Measurements from ENCODE around the gene CUL2. TPM values are rescaled to one million over a fixed set of nuclear protein-coding genes. Genes with fewer than 3 reads are reported as not detected.

CUL2 gene
- total RNA-seq, 1 donor from 2014 or later = 18.7 TPM

DNA sequence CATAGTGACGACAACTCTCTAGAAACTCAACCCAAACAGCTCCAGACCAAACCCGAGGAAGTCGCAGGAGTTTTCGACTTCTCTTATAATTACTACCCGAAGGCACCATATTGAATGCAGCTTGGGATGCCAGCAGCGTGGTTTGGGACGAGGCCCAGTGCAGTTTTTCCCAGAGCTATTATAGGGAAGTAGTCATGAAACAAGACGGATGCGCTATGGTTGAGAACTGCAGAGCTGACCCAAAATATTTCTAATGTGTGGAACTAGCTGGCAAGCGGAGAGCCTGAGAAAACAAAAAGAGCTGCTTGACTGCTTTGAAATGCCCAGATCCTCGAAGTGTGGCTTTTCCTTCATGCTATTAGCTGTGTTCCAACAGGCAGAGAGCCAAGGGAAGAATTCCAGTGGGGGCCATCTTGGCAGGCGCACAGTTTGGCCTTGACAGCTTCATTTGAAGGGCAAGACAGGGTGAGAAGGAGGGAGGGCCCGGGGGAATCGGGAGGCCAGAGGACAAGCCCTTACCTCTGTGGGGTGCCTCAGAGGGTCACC is 122.7 kb downstream of the CUL2 start:
- TF ChIP-seq POLR2AphosphoS5 (IDR thresholded peaks at IDR 0.05; ENCODE audit: insufficient read depth in 1 of 2, low read depth in 1 of 2) (no peak), POLR2A (IDR thresholded peaks at IDR 0.05) (no peak), CTCF (IDR thresholded peaks at IDR 0.05) (no peak)
- Histone ChIP-seq H3K4me3 (no peak overlapping the region), H3K27ac (no peak overlapping the region), H3K4me1 (peaks cover 6% of the 10 kb centered on the region), H3K36me3 (no peaks in the 10 kb centered on the region), H3K27me3 (no peaks in the 10 kb centered on the region), H3K9me3 (no peaks in the 10 kb centered on the region)
- intact Hi-C loops (cut with DNase I) = no loop called here
- no peak for DNase-seq (ENCODE audit: extremely low spot score in 2 of 2)

DNA sequence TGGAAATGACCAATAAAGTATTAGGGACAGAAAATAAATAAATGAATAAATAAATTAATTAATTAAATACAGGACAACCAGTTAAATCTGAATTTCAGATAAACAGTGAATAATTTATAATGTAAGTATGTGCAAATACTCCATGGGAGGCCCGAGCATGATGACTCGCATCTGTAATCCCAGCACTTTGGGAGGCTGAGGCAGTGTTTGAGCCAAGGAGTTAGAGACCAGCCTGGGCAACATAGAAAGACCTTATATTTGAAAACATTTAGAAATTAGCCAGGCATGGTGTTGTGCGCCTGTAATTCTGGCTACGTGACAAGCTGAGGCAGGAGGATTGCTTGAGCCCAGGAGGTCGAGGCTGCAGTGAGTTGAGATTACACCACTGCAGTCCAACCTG is 123.7 kb downstream of the CUL2 start:
- Histone ChIP-seq H3K27ac (no peak overlapping the region), H3K27me3 (no peaks in the 10 kb centered on the region), H3K36me3 (no peaks in the 10 kb centered on the region), H3K4me1 (no peaks in the 10 kb centered on the region), H3K4me3 (no peak overlapping the region), H3K9me3 (no peaks in the 10 kb centered on the region)
- intact Hi-C loops (cut with DNase I) = no loop called here
- no peak for DNase-seq (ENCODE audit: extremely low spot score in 2 of 2)
- no peak for TF ChIP-seq CTCF (IDR thresholded peaks at IDR 0.05)
- no peak for TF ChIP-seq POLR2A (IDR thresholded peaks at IDR 0.05)
- TF ChIP-seq POLR2AphosphoS5 (IDR thresholded peaks at IDR 0.05; ENCODE audit: insufficient read depth in 1 of 2, low read depth in 1 of 2) = no peak

DNA sequence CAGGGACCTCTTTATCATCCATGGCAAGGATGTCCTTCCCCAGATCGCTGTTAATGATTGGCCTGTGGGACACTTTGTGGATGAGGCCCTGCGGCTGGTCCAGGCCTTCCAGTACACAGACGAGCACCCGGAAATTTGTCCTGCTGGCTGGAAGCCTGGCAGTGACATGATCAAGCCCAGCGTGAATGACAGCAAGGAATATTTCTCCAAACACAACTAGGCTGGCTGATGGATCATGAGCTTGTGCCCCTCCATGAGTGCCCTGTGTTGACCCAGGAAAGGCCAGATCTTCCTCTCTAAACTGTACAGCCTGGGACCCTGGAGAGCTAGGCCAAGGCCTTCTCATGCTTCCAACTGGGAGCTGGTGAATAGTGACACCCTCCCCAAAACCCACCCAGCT is 124.1 kb downstream of the CUL2 start:
- H3K4me3 ChIP-seq = no peak overlapping the region
- no peak overlapping the region for H3K27ac ChIP-seq
- no peaks in the 10 kb centered on the region for H3K9me3 ChIP-seq
- intact Hi-C loops (cut with DNase I) = no loop called here
- TF ChIP-seq CTCF (IDR thresholded peaks at IDR 0.05) (no peak), POLR2AphosphoS5 (IDR thresholded peaks at IDR 0.05; ENCODE audit: insufficient read depth in 1 of 2, low read depth in 1 of 2) (no peak), POLR2A (IDR thresholded peaks at IDR 0.05) (no peak)
- no peaks in the 10 kb centered on the region for H3K4me1 ChIP-seq
- no peaks in the 10 kb centered on the region for H3K36me3 ChIP-seq
- H3K27me3 ChIP-seq = no peaks in the 10 kb centered on the region
- DNase-seq (ENCODE audit: extremely low spot score in 2 of 2) = no peak

DNA sequence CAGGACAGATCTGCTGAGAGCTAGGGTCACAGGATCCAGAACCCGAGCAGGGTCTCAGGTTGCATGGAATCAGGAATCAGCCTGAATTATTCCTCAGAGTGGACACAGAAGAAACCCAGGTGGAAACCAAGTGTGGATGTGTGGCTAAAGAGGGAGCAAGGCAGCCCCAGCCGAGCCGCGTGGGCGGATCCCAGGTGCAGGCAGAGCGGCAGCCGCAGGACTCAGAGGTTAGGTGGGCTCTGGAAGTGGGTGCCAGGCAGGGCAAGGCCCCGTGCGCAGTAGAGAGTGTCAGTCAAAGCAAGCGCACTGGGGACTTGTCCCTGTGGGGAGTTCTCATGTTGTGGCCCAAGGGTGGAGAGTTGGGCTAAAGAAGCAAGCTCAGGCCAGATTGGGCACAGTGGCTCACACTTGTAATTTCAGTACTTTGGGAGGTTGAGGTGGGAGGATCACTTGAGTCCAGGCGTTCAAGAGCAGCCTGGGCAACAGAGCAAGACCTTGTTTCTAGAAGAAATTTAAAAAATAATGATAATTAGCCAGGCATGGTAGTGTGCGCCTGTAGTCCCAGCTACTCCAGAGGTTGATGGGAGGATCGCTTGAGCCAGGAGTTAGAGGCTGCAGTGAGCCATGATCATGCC is 125.9 kb downstream of the CUL2 start:
- no peak for DNase-seq (ENCODE audit: extremely low spot score in 2 of 2)
- no peaks in the 10 kb centered on the region for H3K36me3 ChIP-seq
- no peak overlapping the region for H3K27ac ChIP-seq
- intact Hi-C loops (cut with DNase I) = no loop called here
- no peaks in the 10 kb centered on the region for H3K4me1 ChIP-seq
- no peaks in the 10 kb centered on the region for H3K27me3 ChIP-seq
- no peaks in the 10 kb centered on the region for H3K9me3 ChIP-seq
- TF ChIP-seq CTCF (IDR thresholded peaks at IDR 0.05) (no peak), POLR2AphosphoS5 (IDR thresholded peaks at IDR 0.05; ENCODE audit: insufficient read depth in 1 of 2, low read depth in 1 of 2) (no peak), POLR2A (IDR thresholded peaks at IDR 0.05) (no peak)
- H3K4me3 ChIP-seq = no peak overlapping the region

DNA sequence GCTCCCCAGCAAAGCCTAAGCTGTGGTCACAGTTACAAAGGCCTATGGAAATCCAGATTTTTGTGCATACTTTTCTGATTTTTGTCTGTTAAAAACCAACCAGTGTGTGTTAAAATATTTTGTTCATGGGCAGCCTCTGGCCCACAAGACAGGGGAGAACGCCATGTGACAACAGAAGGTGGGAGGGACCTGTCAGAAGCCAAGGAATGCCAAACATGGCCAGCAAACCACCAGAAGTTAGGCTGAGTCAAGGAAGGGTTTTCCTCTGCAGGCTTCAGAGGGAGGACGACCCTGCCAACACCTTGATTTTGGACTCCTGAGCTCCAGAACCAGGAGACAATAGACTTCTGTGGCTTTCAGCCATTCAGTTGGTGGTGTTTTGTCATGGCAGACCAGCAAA is 127.3 kb downstream of the CUL2 start:
- Histone ChIP-seq H3K4me3 (no peak overlapping the region), H3K9me3 (no peaks in the 10 kb centered on the region), H3K27ac (no peak overlapping the region), H3K4me1 (no peaks in the 10 kb centered on the region), H3K36me3 (no peaks in the 10 kb centered on the region), H3K27me3 (no peaks in the 10 kb centered on the region)
- intact Hi-C loops (cut with DNase I) = no loop called here
- TF ChIP-seq POLR2A (IDR thresholded peaks at IDR 0.05) = no peak
- no peak for TF ChIP-seq POLR2AphosphoS5 (IDR thresholded peaks at IDR 0.05; ENCODE audit: insufficient read depth in 1 of 2, low read depth in 1 of 2)
- no peak for TF ChIP-seq CTCF (IDR thresholded peaks at IDR 0.05)
- DNase-seq (ENCODE audit: extremely low spot score in 2 of 2) = no peak
